NCI-H2029 (cell line): ENCODE data around the gene DPM2.
A peak's percentile ranks its signal among the peaks of the same experiment; 100 is the strongest.

Experiments
- DNase-seq: peaks from one replicate; lab custom pipeline; 2025; lab: John Stamatoyannopoulos, UW

The DPM2 gene, protein sequence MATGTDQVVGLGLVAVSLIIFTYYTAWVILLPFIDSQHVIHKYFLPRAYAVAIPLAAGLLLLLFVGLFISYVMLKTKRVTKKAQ

DNA sequence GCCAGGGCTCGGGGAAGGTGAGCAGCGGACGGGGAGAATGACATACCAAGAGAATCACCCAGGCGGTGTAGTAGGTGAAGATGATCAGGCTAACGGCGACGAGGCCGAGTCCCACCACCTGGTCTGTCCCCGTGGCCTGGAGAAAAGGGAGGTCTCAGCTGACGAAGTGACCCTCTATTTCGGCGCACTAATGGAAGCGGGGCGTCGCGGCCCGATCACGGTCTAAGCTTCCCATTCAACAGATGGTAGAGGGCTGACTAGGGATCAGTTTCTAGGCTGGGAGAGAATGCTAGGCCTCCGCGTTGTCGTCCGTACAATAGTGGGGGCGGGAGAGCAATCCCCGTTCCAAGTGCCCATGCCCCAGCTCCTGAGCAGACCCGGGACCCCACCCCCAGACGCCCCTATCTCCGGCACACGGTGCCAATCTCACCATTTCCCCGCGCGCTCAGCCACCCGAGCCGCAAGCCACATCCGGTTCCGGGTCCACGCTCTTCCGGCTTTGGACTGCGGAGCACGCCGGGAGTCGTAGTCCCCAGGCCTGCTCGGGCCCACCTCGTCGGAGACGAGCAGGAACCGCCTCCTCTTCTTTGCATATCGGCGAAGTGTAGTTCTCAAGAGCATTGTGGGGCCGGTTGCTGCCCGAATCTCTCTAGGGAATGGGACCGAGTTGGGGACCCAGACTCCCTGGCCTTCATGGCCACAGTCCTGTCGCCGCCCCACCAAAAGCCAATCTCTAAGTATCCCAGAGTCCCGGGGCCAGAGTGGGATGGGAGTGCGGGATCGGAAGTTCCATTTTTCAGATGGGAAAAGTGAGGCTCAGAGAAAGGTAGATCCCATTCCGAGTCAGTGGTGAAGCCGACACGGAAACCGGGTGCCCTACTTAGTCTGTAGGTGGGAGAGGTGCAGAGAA is at the start of gene DPM2:
DPM2 (minus strand) TSS at position 467 of the 910 bp plus-strand sequence; CDS start at position 433, 34 bp downstream.
- peak; percentile 88 for DNase-seq

DNA sequence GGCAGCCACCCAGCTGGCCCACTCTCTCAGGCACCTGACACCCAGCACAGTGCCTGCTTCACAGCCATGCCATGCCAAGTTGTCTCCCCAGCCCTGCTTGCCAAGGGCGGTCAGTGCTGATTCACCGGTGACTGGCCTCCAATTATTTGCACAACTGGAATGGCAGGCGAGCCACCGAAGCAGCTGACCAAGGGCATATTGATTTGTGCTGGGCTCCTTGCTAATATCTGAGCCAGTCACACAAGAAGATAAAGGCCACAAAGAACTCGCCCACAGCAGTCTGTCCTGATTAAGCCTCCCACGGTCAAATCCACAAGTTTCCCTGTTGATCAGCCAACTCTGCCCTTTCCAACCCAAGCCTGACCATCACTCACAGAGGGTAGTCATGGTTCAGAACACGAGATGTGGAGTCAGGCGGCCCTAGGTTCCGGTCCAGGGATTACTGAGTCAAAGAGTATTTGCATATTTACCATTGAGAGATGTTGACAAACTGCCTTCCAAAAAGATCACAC is 49.5 kb upstream of the DPM2 start:
- DNase-seq = peak; percentile 19

DNA sequence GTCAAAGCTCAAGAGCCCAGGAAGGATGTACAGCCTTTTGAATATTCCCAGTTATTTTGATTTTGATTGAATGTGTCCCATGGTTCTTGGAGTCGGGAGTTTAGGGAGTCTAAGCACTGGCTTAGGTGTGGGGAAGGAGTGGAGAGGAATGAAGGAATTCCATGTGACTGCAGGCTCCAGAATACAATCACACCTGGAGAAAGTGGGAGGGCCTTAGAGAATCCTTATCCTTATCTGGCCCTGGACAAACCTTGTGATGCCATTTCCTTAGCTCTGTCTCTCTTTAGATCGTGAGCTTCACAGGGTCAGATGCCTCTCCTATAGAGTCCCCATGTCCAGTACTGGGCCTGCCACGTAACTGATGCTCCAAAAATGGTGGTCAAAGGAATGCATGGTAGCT is 47.4 kb upstream of the DPM2 start:
- no peak for DNase-seq

DNA sequence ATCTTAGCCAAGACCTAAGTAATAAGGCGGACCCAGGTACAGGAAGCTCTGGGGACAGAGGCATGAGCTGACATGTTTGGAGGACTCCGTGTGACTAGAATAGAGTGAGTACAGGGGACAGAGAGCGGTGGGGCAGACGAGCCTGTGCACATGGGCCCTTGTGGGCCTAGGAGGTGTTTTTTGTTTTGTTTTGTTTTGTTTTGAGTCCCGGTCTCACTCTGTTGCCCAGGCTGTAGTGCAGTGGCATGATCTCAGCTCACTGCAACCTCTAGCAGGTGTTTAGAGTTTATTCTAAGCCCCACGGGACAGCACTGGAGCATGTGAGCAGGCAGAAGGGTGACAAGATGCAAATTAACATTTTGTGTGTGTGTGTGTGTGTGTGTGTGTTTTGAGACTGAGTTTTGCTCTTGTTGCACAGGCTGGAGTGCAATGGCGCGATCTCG is 46.2 kb upstream of the DPM2 start:
- DNase-seq = no peak

DNA sequence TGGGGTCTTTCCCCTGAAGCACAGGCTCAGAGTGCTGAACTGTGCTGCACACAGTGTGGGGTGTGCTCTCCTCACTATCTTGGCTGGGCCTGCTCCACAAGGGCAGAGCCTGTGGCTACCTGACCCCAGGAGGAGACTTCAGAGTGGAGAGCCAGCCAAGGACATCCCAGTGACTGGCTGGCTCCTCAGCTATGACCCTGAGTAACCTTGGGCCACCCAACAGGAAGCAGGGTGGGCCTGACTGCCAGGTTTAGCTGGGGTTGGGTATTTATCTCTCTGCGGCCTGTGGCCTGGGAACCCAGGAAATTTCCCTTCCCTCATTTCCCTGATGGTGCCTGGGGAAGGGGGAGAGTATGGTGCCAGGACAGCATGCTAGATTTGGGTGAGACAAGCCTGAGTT is 45.3 kb upstream of the DPM2 start:
- no peak for DNase-seq

DNA sequence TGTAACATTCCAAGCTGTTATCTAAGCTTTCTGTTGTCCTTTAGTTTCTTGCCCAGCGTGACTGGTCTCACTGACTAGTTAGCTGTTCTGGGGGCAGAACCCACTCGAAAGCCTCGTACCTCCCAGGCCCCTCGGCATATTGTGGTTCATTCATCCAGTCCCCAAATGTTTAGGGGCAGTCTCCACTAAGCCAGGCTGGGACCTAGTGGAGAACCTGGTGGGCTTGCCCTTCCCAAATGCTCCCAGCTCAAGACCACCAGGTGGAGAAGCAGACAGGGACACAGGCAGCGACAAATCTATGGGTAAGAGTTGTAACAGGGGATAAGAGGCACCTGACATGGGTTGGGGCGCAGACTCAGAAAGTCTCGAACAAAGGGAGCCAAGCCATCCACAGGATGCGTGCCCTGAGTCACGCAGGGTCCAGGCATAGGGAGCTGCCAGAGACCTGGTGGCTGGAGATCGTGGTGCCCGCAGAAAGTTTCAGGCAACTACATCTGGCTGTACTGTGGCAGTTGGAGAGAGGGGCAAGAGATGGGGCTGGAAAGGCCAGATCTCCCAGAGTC is 44.0 kb upstream of the DPM2 start:
- DNase-seq = no peak

DNA sequence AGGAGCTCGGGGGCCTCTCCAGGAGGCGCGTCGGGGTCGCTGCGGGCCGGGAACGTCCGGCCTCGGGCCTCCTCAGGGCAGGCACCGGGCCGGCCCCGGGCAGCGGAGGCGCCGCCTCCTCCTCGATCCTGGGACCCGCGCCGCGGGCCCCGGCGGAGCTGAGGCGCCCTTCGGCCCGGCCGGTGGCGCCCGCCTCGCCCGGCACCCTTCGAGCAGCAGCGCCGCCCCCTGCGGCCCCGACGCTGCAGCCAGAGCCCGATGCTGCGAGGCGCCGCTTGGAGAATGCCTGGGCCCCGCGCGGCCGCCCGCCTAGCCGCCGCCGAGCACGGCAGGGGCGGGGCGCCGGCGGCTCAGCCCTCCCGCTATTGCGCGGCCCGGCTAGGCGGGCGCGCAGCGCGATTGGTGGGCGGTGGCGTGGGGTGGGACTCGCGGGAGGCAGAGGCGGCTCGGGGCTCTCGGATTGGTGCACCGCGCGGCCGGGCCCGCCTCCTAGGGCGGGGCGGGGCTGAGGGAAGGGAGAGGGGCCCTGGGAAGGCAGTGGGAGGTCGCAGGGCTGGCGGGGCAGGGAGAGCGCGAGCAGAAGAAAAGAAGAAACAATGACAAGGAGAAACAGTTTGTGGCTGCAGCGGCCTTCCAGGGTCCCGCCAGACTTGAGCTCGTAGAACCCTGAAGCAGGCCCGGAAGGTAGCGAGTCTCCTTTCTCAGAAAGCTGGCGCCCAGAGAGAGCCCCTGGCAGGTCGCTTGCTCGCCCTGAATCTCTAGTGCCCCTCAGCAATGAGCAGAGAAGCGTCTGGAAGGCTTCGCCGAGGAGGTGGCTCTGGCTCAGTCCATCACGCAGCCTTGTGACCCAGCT is 43.3 kb upstream of the DPM2 start, which contains the start of gene EEIG1:
EEIG1 (minus strand) TSS at position 284 of the 853 bp plus-strand sequence. CDS start 852 bp downstream, outside the sequence.
- peak; percentile 89 for DNase-seq

DNA sequence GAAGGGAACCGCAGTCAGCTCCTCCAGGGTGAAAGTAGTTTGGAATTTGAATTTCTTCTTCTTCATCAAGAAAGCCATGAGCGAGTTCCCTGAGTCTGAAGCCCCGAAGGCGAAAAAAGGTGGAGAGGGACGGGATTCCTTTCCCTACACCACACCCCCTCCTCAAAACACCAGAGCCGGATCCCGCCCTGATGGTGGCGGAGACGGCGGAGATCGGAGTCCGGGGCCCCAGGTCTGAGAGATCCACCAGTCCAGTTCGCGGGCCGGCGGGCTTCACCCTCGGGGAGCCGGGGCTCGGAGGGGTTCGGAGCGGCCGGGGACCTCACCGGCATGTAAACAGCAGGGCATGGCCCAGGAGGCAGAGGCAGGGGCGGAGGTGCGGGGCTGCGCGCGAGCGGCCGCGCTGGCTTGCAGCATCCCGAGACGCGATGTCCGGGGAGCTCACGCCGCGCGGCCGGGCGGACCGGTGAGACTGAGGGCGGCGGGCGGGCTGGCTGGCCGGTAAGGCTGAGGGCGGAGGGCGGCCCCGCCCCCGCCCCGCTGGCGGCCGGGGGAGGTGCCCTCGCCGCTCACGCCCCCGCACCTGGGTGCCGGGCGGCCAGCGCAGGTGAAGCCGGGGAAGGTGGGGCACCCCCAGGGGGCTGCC is 42.5 kb upstream of the DPM2 start:
- DNase-seq = peak; percentile 53

DNA sequence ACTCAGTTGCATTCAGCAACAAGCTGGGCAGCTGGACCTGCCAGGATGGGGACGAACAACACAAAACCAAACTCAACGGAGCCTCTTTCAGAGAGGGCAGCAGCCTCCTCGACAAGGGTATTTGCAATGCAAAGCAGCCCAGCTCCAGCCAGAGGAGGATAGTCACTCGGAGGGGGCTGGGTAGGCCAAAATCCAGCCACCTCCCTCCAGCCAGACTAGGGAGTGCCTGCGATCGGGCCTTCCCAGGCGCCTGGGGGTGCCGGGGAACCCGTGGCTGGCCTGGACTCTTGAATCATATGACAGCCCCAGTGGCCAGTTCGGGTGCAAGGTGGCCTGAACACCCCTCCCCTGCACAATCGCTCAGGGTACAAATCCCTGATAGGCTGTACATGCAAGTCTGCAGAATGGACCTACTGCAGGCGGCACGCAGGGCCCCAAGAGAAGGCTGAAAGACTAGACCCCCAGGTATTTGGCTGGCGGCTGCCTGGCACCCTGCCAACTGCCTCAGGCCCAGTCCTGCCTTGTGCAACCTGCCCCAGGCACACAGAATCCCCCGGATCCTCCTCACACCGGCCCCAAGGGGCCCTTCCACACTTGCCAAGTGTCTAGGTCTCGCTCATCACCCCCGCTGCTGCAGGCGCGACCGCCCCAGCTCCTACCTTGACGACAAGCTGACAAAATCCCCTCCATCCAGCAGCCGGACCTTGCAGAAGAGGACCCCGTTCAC is 41.8 kb upstream of the DPM2 start:
- peak; percentile 53 for DNase-seq

DNA sequence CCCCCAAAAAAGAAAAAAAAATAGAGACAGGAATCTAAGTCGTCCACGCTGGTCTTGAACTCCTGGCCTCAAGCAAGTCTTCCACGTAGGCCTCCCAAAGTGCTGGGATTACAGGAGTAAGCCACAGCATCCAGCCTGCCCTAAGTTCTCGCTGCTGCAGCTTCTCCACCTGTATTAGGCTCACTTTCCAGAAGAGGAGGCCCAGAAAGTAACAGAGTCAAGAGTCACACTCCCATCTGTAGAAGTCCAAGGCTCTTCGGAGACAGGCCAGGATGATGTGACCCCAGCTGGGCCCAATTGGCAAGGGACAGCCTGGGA is 41.3 kb upstream of the DPM2 start:
- DNase-seq = no peak

DNA sequence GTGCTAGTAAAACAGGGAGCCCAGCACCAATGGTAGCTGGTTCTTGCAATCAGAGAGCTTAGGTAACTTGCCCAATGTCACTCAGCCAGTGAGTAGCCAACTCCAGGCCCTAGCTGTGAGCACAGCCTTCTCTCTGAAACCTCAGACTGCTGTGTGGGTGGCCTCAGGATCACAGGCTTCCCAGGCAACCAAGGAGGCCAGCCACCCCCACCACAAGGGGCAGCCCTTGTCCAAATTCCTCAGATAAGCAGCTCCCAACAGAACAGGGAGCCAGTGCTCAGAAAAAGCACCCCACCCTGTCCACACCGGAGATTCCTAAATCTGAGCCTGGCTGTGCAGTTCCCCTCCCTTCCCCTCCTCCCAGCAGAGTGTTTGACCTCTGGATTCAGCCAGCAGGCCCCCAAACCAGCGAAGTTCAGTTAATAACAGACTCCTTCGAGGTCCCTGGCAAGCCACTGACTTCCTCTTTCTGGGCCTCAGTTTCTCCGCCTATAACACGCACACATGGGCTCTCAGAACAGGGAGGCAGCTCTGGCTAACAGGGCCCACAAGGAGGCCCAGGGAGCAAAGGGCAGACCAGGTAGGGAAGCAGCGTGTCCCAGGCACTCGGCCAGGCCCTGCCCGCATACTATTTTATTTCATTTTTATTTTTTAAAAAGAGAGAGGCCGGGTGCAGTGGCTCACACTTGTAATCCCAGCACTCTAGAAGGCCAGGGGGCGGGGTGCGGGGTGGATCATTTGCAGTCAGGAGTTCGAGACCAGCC is 40.4 kb upstream of the DPM2 start:
- peak; percentile 30 for DNase-seq

DNA sequence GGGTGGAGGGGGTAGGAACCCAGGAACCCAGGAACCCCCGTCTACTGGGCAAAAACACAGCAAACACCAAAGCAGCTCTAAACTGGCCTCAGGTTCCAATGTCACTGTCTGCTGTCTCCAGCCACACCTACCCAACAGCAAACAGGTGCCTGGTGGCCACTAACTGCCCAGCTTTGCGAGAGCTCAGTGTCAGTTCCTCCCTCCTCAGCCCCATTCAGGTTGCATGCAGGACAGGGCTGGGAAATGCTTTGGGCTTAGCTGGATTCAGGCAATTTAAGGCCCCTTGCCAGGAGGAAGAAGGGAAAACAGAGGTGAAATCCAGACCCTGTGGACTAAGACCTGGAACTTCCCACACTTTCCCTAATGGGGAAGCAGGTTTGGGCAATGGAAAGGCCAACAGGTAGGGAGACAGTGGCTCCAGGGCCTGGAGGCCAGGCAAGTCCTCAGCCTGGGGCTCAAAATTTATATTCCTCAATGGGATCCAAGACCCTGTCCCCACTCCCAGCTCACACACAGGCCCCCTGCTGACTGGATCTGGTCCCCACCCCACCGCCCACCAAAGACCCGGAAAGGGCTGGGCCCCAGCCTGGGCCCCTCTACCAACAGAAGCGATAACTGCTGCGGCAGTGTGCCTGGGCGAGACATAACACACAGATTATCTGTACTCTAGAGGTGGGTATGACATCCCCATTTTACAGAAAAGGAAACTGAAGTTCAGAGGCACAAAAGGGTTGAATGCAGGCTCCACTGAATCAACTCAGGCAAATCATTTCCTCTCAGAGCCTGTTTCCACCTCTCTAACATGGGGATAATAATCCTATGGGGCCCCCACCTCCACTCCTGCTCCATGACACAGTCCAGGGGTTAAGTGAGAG is 39.6 kb upstream of the DPM2 start:
- peak; percentile 65 for DNase-seq

DNA sequence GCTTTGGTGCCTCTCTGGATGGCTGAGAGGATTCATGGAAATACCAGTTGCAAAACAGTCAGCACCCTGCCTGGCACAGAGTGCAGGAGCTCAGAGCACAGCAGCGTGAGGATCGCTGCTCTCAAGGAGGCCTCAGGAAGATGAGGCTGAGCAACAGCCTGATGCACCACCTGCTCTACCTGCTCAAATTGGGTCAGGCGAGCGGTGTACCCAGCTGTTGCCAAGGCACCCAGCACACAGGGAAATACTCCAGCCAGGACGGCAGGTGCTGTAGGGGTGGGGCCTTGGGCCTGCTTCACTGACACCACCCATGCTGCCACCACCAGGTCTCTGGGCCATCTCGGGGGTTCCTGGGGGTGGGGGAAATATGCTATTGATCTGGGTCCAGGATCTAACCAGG is 38.8 kb upstream of the DPM2 start:
- DNase-seq = peak; percentile 96

DNA sequence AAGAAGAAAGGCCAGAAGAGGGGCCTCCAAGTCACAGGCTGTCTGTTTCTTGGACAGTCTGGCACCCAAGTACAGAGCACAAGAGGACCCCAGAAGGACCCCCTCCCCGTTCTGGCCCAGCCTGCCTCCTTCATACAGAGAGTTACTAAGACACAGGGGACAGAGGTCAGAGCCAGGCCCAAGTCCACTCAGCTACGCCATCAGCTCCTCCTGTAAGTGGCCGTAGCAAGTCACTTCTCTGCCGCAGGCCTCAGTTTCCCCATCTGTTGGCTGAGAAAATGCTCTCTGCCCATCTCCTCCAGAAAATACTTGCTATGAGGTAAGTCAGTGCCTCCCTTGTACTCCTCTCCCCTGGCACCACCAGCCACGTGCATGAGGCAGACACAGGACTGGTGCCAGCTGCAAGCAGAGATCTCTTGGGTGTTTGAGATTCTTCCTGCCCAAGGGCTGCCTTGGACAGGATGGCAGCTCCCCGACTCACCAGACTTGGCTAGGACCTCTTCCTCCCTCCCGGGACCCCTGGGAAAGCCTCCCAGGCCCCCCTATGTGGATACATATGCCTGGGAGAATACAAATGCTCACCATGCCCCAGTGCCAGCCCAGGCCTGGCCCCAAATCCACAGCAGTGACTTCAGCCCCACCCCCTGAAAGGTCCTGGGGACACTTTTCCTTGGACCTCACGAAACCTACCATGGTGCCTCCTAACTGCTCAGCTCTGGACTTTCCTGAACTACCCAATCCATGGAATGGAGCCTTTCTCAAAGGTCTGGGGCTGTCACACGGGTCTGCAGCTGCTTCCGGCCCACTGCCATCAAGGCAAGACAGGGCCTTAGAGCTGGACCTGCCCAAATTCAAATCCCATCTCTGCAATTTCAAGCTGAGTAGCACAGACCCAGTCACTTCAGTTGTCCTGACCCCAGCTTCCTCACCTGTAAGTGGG is 38.0 kb upstream of the DPM2 start:
- DNase-seq = no peak

DNA sequence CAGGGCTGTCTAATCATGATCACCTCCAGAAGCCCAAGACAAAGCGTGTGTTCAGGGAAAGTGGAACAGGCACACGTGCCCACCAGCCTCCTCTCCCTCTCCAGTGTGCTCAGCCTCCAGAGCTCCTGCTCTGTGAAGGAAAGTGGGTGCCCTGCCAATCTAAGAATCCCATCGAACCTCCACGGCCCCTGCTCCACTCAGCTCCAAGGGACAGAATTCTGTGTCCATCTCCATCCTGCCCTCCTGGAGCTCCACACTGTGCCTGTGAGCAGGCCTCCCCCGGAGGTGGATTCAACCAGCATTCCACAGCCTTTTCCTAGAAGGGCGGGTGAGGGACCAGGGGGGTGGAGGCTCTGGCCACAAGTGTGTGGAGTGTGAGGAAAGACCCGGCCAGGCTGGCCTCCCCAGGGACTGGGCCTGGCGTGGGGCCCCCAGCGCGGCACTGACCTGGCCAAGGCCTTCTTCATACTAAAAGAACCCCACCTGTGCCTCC is 37.2 kb upstream of the DPM2 start:
- no peak for DNase-seq

DNA sequence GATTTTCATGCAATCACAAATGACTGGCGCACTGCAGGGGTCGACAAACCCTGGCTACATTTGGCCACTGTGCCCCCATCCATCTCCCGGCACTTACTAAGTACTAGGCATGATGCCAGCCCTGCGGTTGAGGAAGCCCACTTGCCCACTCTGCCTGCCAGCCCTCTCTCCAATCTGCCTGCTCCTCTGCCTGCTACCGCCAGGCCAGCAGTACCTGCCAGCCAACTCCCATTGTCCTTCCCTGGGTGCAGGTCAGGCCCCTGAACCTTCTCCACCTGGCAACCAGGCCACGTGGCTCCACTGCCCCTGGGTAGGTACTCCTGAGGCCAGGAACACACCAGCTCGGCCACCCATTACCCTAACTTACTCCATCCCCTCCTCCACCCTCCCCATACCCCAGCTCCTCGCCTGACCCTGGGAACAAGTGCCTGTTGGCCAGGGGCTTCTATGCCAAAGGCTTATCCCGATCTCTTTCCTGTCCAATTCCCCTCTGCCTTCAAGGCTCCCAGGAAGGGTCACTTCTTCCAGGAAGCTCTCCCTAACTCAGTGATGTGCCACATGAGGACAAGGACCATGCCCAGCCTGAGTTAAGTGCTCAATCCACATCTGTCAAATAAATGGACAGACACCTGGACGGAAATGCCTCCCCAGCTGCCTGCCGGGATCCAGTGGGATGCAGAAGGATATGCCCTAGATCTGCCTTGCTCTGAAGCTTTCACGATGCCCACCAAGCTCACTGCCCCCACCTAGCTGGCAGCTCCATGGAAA is 36.5 kb upstream of the DPM2 start:
- peak; percentile 57 for DNase-seq
